Neural crest cell (in vitro differentiated cells): ENCODE data around the gene TDRD9. TPM values are rescaled to one million over a fixed set of nuclear protein-coding genes. Genes with fewer than 3 reads are reported as not detected.
"Not testable (repeated sequence)": the region's sequence is repeated elsewhere in the genome, so short reads cannot be mapped to it uniquely, and the experiment has no call there.

ENCODE experiments used
- DNase-seq: peaks from one replicate; pipeline ENCODE4 v3.0.0; 2021; ENCODE audit warnings: low read depth, mixed read lengths, low spot score
- H3K27ac Mint-ChIP-seq: one replicate; pipeline ENCODE4 v1.8.0; 2021; ENCODE audit warnings: mild to moderate bottlenecking, mixed read lengths; ENCODE audit not compliant: unreplicated experiment
- H3K27me3 Mint-ChIP-seq: 2 replicates; pipeline ENCODE4 v1.8.0; 2021; ENCODE audit warnings: low read depth, mild to moderate bottlenecking, mixed read lengths
- H3K36me3 Mint-ChIP-seq: 2 replicates; pipeline ENCODE4 v1.8.0; 2021; ENCODE audit warnings: low read depth, mild to moderate bottlenecking, mixed read lengths
- H3K4me1 Mint-ChIP-seq: 2 replicates; pipeline ENCODE4 v1.8.0; 2021; ENCODE audit warnings: mixed read lengths
- H3K4me3 Mint-ChIP-seq: one replicate; pipeline ENCODE4 v1.8.0; 2021; ENCODE audit warnings: mild to moderate bottlenecking, mixed read lengths
- H3K9me3 Mint-ChIP-seq: 2 replicates; pipeline ENCODE4 v1.8.0; 2021; ENCODE audit warnings: mixed read lengths
- total RNA-seq: library from RNA; stranded (reverse); gene quantifications from 2 replicates; pipeline ENCODE4 v1.2.1, GENCODE V29; 2021
- TF ChIP-seq, protein P1 (sequence below): fragments of 200-600 bp; sonication (generic); conservative IDR thresholded peaks from 2 replicates; pipeline ENCODE4 v1.5.0; 2021; ENCODE audit warnings: antibody characterized with exemption, mild to moderate bottlenecking

TDRD9 gene
- total RNA-seq, 1 donor from 2014 or later: not detected

DNA sequence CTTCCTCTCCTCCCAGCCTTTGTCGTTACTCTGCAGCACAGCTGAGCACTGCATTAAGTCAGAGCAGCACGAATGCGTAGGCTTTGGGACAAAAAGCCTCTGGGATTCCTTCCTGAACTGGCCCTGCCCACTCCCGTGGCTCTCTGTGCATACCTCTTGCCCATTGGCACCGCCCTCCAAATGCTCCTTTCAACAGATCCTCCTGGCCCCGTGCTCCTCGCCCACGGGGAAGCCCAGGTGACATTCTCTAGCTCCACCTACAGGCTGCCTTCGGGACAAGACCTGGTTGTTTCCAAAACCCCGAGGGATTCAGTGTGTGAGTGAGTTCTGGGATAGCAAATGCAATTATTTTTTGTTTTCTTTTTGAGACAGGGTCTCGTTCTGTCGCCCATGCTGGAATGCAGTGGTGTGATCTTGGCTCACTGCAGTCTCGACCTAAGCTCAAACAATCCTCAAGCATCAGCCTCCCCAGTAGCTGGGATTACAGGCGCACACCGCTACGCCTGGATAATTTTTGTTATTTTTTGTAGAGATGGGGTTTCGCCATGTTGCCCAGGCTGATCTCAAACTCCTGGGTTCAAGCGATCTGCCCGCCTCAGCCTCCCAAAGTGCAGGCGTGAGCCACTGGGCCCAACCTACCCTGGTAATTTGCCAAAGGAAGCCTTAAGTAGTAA is 17.9 kb upstream of the TDRD9 start:
- H3K9me3 Mint-ChIP-seq: no peaks in the 10 kb centered on the region
- no peaks in the 10 kb centered on the region for H3K27me3 Mint-ChIP-seq
- TF ChIP-seq, protein P1, sequence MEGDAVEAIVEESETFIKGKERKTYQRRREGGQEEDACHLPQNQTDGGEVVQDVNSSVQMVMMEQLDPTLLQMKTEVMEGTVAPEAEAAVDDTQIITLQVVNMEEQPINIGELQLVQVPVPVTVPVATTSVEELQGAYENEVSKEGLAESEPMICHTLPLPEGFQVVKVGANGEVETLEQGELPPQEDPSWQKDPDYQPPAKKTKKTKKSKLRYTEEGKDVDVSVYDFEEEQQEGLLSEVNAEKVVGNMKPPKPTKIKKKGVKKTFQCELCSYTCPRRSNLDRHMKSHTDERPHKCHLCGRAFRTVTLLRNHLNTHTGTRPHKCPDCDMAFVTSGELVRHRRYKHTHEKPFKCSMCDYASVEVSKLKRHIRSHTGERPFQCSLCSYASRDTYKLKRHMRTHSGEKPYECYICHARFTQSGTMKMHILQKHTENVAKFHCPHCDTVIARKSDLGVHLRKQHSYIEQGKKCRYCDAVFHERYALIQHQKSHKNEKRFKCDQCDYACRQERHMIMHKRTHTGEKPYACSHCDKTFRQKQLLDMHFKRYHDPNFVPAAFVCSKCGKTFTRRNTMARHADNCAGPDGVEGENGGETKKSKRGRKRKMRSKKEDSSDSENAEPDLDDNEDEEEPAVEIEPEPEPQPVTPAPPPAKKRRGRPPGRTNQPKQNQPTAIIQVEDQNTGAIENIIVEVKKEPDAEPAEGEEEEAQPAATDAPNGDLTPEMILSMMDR: peak; percentile 90
- peak; percentile 56 for DNase-seq
- H3K4me1 Mint-ChIP-seq: peaks cover 12% of the 10 kb centered on the region
- H3K4me3 Mint-ChIP-seq: no peak overlapping the region
- peaks cover 2% of the 10 kb centered on the region for H3K36me3 Mint-ChIP-seq
- H3K27ac Mint-ChIP-seq: peak overlapping the region; percentile 39

DNA sequence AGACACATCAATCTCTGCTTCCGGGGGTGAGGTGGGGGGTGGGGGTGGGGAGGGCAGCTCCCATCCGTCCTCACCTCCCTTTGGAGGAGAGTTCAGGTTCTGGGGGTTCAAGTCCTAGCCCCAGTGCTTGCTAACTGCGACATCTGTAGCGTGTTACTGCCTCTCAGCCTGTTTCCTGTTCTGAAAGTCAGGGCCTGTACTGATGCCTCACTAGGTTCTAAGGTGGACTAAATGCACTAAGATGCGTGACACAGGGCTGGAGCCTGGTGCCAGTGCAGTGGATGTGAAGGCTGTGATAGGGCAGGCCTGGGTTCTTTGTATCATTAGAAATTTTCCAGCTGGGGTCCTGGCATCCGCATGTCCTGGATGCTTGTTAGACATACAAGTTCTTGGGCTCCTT is 17.3 kb upstream of the TDRD9 start:
- Mint-ChIP-seq H3K27ac (no peak overlapping the region), H3K4me3 (no peak overlapping the region), H3K4me1 (peaks cover 8% of the 10 kb centered on the region), H3K27me3 (no peaks in the 10 kb centered on the region), H3K36me3 (peaks cover 2% of the 10 kb centered on the region), H3K9me3 (no peaks in the 10 kb centered on the region)
- DNase-seq: no peak
- TF ChIP-seq, protein P1: no peak

DNA sequence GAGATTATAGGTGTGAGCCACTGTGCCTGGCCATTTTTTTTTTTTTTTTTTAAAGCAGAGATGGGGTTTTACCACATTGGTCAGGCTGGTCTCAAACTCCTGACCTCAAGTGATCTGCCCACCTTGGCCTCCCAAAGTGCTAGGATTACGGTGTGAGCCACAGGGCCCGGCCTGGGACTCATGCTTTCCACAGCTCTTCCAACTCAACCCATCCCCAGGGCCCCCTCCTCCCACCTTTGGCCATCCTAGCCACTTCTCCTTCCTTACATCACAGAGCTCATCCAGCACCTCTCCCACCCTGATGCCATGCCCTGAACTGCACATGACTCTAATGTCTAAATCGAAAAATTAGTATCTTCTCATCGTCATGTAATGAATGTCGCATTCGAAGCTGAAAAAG is 12.6 kb upstream of the TDRD9 start:
- H3K9me3 Mint-ChIP-seq: no peaks in the 10 kb centered on the region
- H3K4me1 Mint-ChIP-seq: peaks cover 1% of the 10 kb centered on the region
- DNase-seq: no peak
- no peaks in the 10 kb centered on the region for H3K27me3 Mint-ChIP-seq
- H3K36me3 Mint-ChIP-seq: peaks cover 2% of the 10 kb centered on the region
- no peak overlapping the region for H3K27ac Mint-ChIP-seq
- no peak overlapping the region for H3K4me3 Mint-ChIP-seq
- TF ChIP-seq, protein P1: no peak

DNA sequence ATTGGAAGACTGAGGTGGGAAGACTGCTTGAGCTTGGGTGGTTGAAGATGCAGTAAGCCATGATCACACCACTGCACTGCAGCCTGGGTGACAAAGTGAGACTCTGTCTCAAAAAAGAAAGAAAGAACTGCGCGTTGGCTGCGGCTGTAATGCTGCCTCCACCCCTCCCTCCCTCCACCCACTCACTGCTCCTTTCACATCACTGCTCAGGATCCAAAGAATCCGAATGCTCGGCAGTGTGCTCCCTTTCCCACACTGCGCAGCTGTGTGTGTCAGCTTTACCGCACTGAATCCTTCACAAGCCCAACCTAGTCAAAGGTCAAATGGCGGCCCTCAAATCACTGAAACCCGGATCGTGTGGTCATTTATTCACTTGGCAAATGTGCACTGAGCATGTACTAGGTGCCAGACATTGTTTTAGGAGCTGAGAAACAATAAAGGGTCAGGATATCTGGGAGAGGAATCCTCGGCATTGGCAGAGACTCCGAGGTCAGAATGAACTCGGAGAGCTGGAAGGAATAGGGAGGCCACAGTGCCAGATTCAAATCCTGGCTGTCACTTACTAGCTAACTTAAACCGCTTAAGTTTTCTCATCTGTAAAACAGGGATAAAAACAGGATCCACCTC is 11.5 kb upstream of the TDRD9 start:
- TF ChIP-seq, protein P1: no peak
- no peak overlapping the region for H3K27ac Mint-ChIP-seq
- no peak overlapping the region for H3K4me3 Mint-ChIP-seq
- H3K27me3 Mint-ChIP-seq: no peaks in the 10 kb centered on the region
- peaks cover 6% of the 10 kb centered on the region for H3K4me1 Mint-ChIP-seq
- peaks cover 2% of the 10 kb centered on the region for H3K36me3 Mint-ChIP-seq
- no peak for DNase-seq
- H3K9me3 Mint-ChIP-seq: no peaks in the 10 kb centered on the region

DNA sequence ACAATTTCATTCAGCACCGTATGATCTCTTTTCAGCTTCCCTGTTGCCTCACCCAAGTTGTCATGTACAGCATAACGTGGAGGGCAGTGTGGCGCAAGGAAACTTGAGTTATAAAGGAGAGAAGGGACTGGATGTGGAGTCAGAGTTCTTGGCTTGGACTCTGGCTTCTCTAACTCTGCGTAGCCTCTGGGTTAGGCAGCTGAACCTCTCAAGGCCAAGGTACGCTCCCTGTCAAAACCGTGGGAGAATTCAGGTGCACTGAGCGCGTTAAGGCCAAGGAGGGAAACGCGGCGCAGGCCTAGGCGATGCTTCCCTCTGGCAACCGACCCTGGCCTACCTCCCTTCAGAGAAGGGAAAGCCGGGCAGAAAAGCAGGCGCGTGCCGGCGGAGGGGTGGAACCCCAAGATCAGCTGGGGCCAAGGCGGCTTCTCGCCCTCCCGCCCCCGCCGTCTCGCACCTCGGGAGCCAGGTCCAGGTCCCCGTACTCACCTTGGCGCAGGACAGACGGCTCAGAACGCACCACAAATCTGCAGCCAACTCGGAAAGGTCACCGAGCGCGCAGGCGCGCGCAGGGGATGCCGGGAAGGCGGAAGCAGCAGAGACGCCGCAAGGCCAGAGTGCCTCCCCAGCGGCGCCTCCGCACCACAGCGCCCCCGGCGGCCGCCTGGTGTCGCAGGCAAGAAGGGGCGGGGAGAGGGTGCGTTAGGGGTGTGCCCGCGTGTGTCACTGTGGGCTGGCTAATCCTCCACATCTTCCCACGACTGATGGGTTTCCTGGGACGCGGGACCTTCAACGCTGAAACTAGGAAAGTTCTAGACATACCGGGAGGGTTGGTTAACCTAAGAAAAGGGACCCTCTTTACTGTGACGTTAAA is 7.0 kb upstream of the TDRD9 start:
- H3K27ac Mint-ChIP-seq: peak overlapping the region; percentile 92
- H3K9me3 Mint-ChIP-seq: no peaks in the 10 kb centered on the region
- H3K27me3 Mint-ChIP-seq: peaks cover 5% of the 10 kb centered on the region
- peaks cover 6% of the 10 kb centered on the region for H3K4me1 Mint-ChIP-seq
- DNase-seq: peak; percentile 92
- no peaks in the 10 kb centered on the region for H3K36me3 Mint-ChIP-seq
- TF ChIP-seq, protein P1: peak; percentile 99
- H3K4me3 Mint-ChIP-seq: peak overlapping the region; percentile 94

DNA sequence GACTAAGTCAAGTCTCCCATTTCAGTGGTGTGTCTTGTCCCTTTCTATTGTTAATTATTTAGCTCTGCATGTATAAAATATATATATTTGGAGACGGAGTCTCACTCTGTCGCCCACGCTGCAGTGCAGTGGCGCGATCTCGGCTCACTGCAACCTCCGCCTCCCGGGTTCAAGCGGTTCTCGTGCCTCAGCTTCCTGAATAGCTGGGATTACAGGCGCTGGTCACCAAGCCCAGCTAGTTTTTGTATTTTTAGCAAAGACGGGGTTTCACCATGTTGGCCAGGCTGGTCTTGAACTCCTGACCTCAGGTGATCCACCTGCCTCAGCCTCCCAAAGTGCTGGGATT is 6.4 kb upstream of the TDRD9 start:
- peak overlapping the region; percentile 94 for H3K4me3 Mint-ChIP-seq
- DNase-seq, H3K4me1 Mint-ChIP-seq, H3K27me3 Mint-ChIP-seq, H3K9me3 Mint-ChIP-seq, H3K27ac Mint-ChIP-seq, H3K36me3 Mint-ChIP-seq: not testable (repeated sequence)
